ENCODE results near the gene DPP7. TPM values are rescaled to one million over a fixed set of nuclear protein-coding genes. Genes with fewer than 3 reads are reported as not detected.

The DPP7 gene
- total RNA-seq, 2 donors from 2014 or later, result 147 to 235 TPM

DNA sequence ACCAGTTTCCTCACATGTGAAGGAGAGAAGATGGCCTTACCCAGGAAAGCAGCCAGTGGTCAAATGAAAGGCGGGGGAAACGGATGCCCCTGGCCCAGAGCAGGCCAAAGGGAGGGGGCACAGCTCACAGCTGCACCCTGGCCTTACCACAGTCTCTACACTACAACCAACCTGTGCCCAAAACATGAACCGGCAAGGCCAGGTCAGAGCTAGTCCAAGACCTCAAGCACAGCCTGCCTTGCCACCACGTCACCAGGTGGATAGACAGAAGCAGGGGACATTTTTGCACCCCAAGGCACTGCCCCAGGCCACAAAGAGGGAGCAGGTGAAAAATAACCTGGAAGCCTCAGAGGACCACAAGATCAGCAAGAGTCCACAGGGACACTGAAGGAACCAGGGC, 28.9 kb upstream of the DPP7 start:
- no peak overlapping the region for H3K27ac ChIP-seq
- WGBS, result 72% methylated on average over 4 of the region's 4 CpGs
- DNase-seq (ENCODE audit: low spot score), result no peak
- no peaks in the 10 kb centered on the region for H3K4me1 ChIP-seq (replicated peaks)
- H3K4me3 ChIP-seq, result no peak overlapping the region
- H3K9me3 ChIP-seq, result no peaks in the 10 kb centered on the region
- intact Hi-C loops (cut with DNase I), result no loop called here
- H3K27me3 ChIP-seq (replicated peaks; ENCODE audit: insufficient read depth), result peaks cover 39% of the 10 kb centered on the region
- TF ChIP-seq, protein P1, sequence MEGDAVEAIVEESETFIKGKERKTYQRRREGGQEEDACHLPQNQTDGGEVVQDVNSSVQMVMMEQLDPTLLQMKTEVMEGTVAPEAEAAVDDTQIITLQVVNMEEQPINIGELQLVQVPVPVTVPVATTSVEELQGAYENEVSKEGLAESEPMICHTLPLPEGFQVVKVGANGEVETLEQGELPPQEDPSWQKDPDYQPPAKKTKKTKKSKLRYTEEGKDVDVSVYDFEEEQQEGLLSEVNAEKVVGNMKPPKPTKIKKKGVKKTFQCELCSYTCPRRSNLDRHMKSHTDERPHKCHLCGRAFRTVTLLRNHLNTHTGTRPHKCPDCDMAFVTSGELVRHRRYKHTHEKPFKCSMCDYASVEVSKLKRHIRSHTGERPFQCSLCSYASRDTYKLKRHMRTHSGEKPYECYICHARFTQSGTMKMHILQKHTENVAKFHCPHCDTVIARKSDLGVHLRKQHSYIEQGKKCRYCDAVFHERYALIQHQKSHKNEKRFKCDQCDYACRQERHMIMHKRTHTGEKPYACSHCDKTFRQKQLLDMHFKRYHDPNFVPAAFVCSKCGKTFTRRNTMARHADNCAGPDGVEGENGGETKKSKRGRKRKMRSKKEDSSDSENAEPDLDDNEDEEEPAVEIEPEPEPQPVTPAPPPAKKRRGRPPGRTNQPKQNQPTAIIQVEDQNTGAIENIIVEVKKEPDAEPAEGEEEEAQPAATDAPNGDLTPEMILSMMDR (IDR thresholded peaks at IDR 0.05), result no peak
- TF ChIP-seq POLR2A (IDR thresholded peaks at IDR 0.05) (no peak), POLR2AphosphoS5 (IDR thresholded peaks at IDR 0.05) (no peak)
- no peaks in the 10 kb centered on the region for H3K36me3 ChIP-seq

DNA sequence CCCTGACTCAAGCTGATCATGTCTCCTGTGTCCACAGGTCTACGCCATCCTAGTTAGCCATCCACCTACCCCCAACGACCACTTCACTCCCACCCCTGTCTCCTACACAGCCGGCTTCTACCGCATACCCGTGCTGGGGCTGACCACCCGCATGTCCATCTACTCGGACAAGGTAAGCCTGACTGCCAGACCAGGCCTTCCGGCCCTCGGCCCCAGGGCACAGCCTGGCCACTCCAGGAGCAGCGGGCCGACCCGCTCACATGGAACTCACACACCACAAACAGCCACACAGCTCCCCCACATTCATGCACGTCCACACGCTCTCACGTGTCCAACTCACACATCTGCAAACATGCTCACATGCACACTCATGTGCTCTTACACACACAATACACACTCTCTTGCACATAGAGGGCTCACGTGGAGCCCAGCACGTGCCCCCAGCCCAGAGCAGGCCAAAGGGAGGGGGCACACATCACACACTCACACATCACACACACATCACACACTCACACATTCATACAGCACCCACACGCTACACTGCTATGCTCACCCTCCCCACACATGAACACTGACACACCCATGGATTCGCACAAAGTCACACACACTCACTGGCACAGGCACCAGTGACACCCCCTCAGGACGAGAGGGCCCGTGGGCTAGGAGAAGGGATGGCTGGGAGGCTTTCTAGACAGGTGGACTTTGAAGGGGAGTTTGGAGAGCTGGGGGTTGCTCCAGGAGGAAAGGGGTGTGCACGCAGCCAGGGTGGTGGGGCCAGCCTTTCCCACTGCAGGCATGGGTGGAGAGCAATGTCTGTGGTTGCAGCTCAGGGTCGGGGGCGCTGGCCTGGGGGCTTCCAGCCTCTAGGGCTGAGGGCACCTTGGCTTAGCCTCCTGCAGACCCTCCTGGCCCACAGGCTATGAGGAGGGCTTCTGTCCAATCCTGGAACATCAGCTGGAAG, 27.7 kb upstream of the DPP7 start:
- H3K36me3 ChIP-seq, result no peaks in the 10 kb centered on the region
- WGBS, result 76% methylated on average over 24 of the region's 24 CpGs
- no peak overlapping the region for H3K4me3 ChIP-seq
- DNase-seq (ENCODE audit: low spot score), result no peak
- no peaks in the 10 kb centered on the region for H3K4me1 ChIP-seq (replicated peaks)
- no peaks in the 10 kb centered on the region for H3K9me3 ChIP-seq
- intact Hi-C loops (cut with DNase I), result no loop called here
- TF ChIP-seq, protein P1 (IDR thresholded peaks at IDR 0.05), result no peak
- TF ChIP-seq POLR2AphosphoS5 (IDR thresholded peaks at IDR 0.05) (no peak), POLR2A (IDR thresholded peaks at IDR 0.05) (no peak)
- H3K27ac ChIP-seq, result no peak overlapping the region
- H3K27me3 ChIP-seq (replicated peaks; ENCODE audit: insufficient read depth), result peaks cover 44% of the 10 kb centered on the region

- no peaks in the 10 kb centered on the region for H3K9me3 ChIP-seq
- TF ChIP-seq POLR2A (IDR thresholded peaks at IDR 0.05), result no peak
- TF ChIP-seq, protein P1 (IDR thresholded peaks at IDR 0.05), result no peak
- no peak for TF ChIP-seq POLR2AphosphoS5 (IDR thresholded peaks at IDR 0.05)
- H3K4me1 ChIP-seq (replicated peaks), result no peaks in the 10 kb centered on the region
- WGBS, result 67% methylated on average over 13 of the region's 17 CpGs
- no peaks in the 10 kb centered on the region for H3K36me3 ChIP-seq
- intact Hi-C loops (cut with DNase I), result no loop called here
- no peak for DNase-seq (ENCODE audit: low spot score)
- peaks cover 42% of the 10 kb centered on the region for H3K27me3 ChIP-seq (replicated peaks; ENCODE audit: insufficient read depth)
- no peak overlapping the region for H3K4me3 ChIP-seq
- H3K27ac ChIP-seq, result no peak overlapping the region
Observed at GRCh38 chr9:137141050-137141810, 26.7 kb upstream of the DPP7 start.

GRCh38 chr9:137140151-137141012, 25.8 kb upstream of the DPP7 start:
- H3K36me3 ChIP-seq, result no peaks in the 10 kb centered on the region
- H3K9me3 ChIP-seq, result no peaks in the 10 kb centered on the region
- intact Hi-C loops (cut with DNase I), result no loop called here
- peaks cover 35% of the 10 kb centered on the region for H3K27me3 ChIP-seq (replicated peaks; ENCODE audit: insufficient read depth)
- H3K4me3 ChIP-seq, result no peak overlapping the region
- TF ChIP-seq, protein P1 (IDR thresholded peaks at IDR 0.05), result no peak
- TF ChIP-seq POLR2A (IDR thresholded peaks at IDR 0.05) (no peak), POLR2AphosphoS5 (IDR thresholded peaks at IDR 0.05) (no peak)
- no peaks in the 10 kb centered on the region for H3K4me1 ChIP-seq (replicated peaks)
- WGBS, result 54% methylated on average over 26 of the region's 26 CpGs
- H3K27ac ChIP-seq, result no peak overlapping the region
- no peak for DNase-seq (ENCODE audit: low spot score)
